Osteoblast (primary cell): ENCODE measurements around the gene HEATR3. TPM values are rescaled to one million over a fixed set of nuclear protein-coding genes. Genes with fewer than 3 reads are reported as not detected.

Experiments used
- DNase-seq: peaks from one replicate; pipeline ENCODE4 v3.0.0; 2011; ENCODE audit warnings: low spot score, mixed read lengths; ENCODE audit not compliant: insufficient read length; ENCODE audit errors: missing footprints
- H2AFZ ChIP-seq: 2 replicates; pipeline ENCODE4 v1.6.0; 2011; ENCODE audit warnings: mild to moderate bottlenecking, low read length
- H3K27ac ChIP-seq: 2 replicates; pipeline ENCODE4 v1.5.1; 2011; ENCODE audit warnings: mild to moderate bottlenecking, low read depth, low read length, moderate library complexity
- H3K27me3 ChIP-seq: 2 replicates; pipeline ENCODE4 v1.6.0; 2012; ENCODE audit warnings: mild to moderate bottlenecking, control low read depth, inconsistent platforms, low read length, moderate library complexity; ENCODE audit not compliant: insufficient read depth
- H3K36me3 ChIP-seq: 2 replicates; pipeline ENCODE4 v1.5.1; 2011; ENCODE audit warnings: mild to moderate bottlenecking, low read length, control low read depth, moderate library complexity; ENCODE audit not compliant: insufficient read depth
- H3K4me1 ChIP-seq: 2 replicates; pipeline ENCODE4 v1.5.1; 2011; ENCODE audit warnings: mild to moderate bottlenecking, low read length, control low read depth, moderate library complexity; ENCODE audit not compliant: insufficient read depth
- H3K4me2 ChIP-seq: 2 replicates; pipeline ENCODE4 v1.6.0; 2011; ENCODE audit warnings: mild to moderate bottlenecking, low read length; ENCODE audit not compliant: insufficient read depth
- H3K4me3 ChIP-seq: fragments of 200-600 bp; sonication (generic); 3 replicates; pipeline ENCODE4 v1.5.1; 2012; ENCODE audit warnings: mild to moderate bottlenecking, low read length, inconsistent platforms; ENCODE audit not compliant: insufficient read depth
- H3K79me2 ChIP-seq: 2 replicates; pipeline ENCODE4 v1.6.0; 2012; ENCODE audit warnings: mild to moderate bottlenecking, low read length, control low read depth, inconsistent platforms; ENCODE audit not compliant: insufficient read depth
- H3K9me3 ChIP-seq: 2 replicates; pipeline ENCODE4 v1.5.1; 2011; ENCODE audit warnings: low read depth, low read length, control low read depth
- H4K20me1 ChIP-seq: 2 replicates; pipeline ENCODE4 v1.6.0; 2012; ENCODE audit warnings: mild to moderate bottlenecking, low read length, control low read depth; ENCODE audit not compliant: insufficient read depth
- CTCF ChIP-seq: IDR thresholded peaks from 2 replicates; pipeline ENCODE4 v1.5.1; 2011; ENCODE audit warnings: mild to moderate bottlenecking, low read depth, low read length, moderate library complexity; ENCODE audit errors: extremely low read depth
- total RNA-seq: library from RNA; depleted of rRNA; stranded (reverse); fragments of >200 nt; gene quantifications from 2 replicates; pipeline ENCODE4 v1.2.3, GENCODE V29; 2012

Gene HEATR3
- total RNA-seq, 1 donor = 19.5 TPM

- Histone ChIP-seq H4K20me1 (peaks cover 3% of the 10 kb centered on the region), H3K9me3 (no peaks in the 10 kb centered on the region), H3K4me2 (no peak overlapping the region), H3K79me2 (peaks cover 44% of the 10 kb centered on the region), H3K4me1 (peaks cover 10% of the 10 kb centered on the region), H3K36me3 (peaks cover 47% of the 10 kb centered on the region), H3K27ac (no peak overlapping the region), H3K4me3 (no peak overlapping the region), H2AFZ (no peak overlapping the region), H3K27me3 (no peaks in the 10 kb centered on the region)
- no peak for DNase-seq
- TF ChIP-seq CTCF = no peak
Measured at GRCh38 chr16:50072730-50073129, 7.0 kb downstream of the HEATR3 start.

- no peak for DNase-seq
- Histone ChIP-seq H3K9me3 (no peaks in the 10 kb centered on the region), H3K79me2 (peaks cover 15% of the 10 kb centered on the region), H3K4me2 (no peak overlapping the region), H3K4me3 (no peak overlapping the region), H3K27ac (no peak overlapping the region), H2AFZ (no peak overlapping the region), H3K36me3 (peaks cover 63% of the 10 kb centered on the region), H3K27me3 (no peaks in the 10 kb centered on the region), H4K20me1 (no peaks in the 10 kb centered on the region), H3K4me1 (no peaks in the 10 kb centered on the region)
- TF ChIP-seq CTCF = no peak
Measured at GRCh38 chr16:50079397-50080140, 13.8 kb downstream of the HEATR3 start.

- Histone ChIP-seq H3K9me3 (no peaks in the 10 kb centered on the region), H3K79me2 (peaks cover 15% of the 10 kb centered on the region), H3K27ac (no peak overlapping the region), H3K27me3 (no peaks in the 10 kb centered on the region), H3K36me3 (peaks cover 71% of the 10 kb centered on the region), H3K4me1 (no peaks in the 10 kb centered on the region), H3K4me2 (no peak overlapping the region), H3K4me3 (no peak overlapping the region), H2AFZ (no peak overlapping the region), H4K20me1 (no peaks in the 10 kb centered on the region)
- TF ChIP-seq CTCF = no peak
- DNase-seq = no peak
Measured at GRCh38 chr16:50081428-50082018, 15.8 kb downstream of the HEATR3 start.

- no peak overlapping the region for H3K4me3 ChIP-seq
- no peak for TF ChIP-seq CTCF
- H3K36me3 ChIP-seq = peaks cover 74% of the 10 kb centered on the region
- no peak for DNase-seq
- H2AFZ ChIP-seq = no peak overlapping the region
- no peak overlapping the region for H3K27ac ChIP-seq
- no peaks in the 10 kb centered on the region for H3K4me1 ChIP-seq
- no peak overlapping the region for H3K4me2 ChIP-seq
- H3K79me2 ChIP-seq = peaks cover 18% of the 10 kb centered on the region
- no peaks in the 10 kb centered on the region for H4K20me1 ChIP-seq
- H3K9me3 ChIP-seq = no peaks in the 10 kb centered on the region
- no peaks in the 10 kb centered on the region for H3K27me3 ChIP-seq
Measured at GRCh38 chr16:50083996-50084395, 18.2 kb downstream of the HEATR3 start.
